ENCODE results near the gene FTH1.

The FTH1 gene

DNA sequence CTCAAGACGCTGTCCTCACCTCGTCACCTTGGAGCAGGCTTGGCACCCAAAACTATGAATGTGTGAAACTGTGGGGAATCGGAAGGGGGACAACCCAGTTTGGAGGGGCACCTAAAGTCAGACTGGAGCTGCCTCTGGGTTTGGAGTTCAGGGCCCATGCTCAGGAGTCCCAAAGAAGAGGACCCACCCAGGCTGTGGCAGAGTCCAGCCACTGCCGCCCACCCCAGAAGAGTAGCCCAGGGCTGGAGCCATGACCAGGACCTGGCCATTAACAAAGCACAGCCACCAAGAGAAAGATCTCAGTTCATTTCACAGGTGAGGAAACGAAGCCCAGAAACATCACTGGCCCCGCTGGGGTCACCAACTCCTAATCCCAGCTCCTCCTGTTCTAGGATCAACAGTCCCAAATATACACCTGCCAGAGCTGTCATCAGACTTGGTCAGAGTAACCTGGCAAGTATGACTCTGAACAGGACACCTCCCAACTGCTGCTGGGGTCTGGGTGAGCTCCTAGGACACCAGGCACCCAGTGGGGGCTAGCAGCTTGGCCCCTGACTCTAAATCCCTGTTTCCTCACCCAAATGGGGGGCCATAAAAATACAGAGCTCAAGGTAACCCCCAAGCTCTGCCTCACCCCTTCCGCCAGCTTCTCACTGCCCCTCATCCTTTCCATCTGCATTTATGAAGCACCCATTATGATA lies 52.8 kb downstream of the FTH1 start:
- no peak for DNase-seq

Measured in CD4-positive, alpha-beta T cell treated with Interleukin-17A for 4 hours (primary cell).